K562 (cell line): ENCODE data around the gene ALOX5. TPM values are rescaled to one million over a fixed set of nuclear protein-coding genes. Genes with fewer than 3 reads are reported as not detected.

Source experiments
- ATAC-seq: fragments of 200-7000 bp; cut with Tn5 transposase; 3 replicates; pipeline ENCODE4 v1.9.1; 2020; ENCODE audit warnings: moderate library complexity
- BruUV-seq: library from RNA; stranded (reverse); fragments of 400-500 nt; replicated peaks from 2 replicates; lab custom pipeline; 2021; lab: Mats Ljungman, UMichigan
- CTCF ChIA-PET: fragments of 300-600 bp; formaldehyde crosslinking; extraction: SDS; loops from one replicate; lab custom pipeline; 2021; ENCODE audit warnings: low intra/inter-chr PET ratio; lab: Yijun Ruan, JAX
- POLR2A ChIA-PET: fragments of 300-600, 350-650 bp; sonication (Branson Sonifier 250); formaldehyde crosslinking; extraction: SDS; loops from one replicate; lab custom pipeline; 2021; ENCODE audit warnings: antibody characterized with exemption, inconsistent platforms; lab: Yijun Ruan, JAX
- DNase-seq, 4 experiments: peaks; one replicate each; pipeline versions ENCODE4 v3.0.0 to v3.0.0-alpha.2; 2011 to 2018; ENCODE audit warnings: low spot score in 3 of 4, mixed read lengths in 3 of 4; ENCODE audit errors: extremely low read depth in 1 of 4
- FAIRE-seq: peaks from 2 replicates; lab custom pipeline; 2011; peaks lifted over from hg19 to GRCh38; lab: Jason Lieb, UNC
- H2AFZ ChIP-seq: 2 replicates; pipeline ENCODE4 v1.6.0; 2011; ENCODE audit warnings: low read depth, low read length, control low read depth, inconsistent platforms
- H3K27ac ChIP-seq: fragments of 200-600 bp; 3 replicates; pipeline ENCODE4 v1.8.0; 2011; ENCODE audit warnings: low read depth, mild to moderate bottlenecking, control low read depth, inconsistent platforms, low read length, moderate library complexity, mixed read lengths; ENCODE audit errors: extremely low read depth
- H3K27me3 ChIP-seq, 2 experiments: fragments of 300-600 bp in 1 of 2; 2 replicates in 1 of 2; 3 replicates in 1 of 2; pipeline versions ENCODE4 v1.6.0 to v1.8.0; 2011; ENCODE audit warnings: inconsistent platforms in 2 of 2, low read length in 2 of 2, mild to moderate bottlenecking in 1 of 2, mixed read lengths in 1 of 2, moderate library complexity in 1 of 2; ENCODE audit not compliant: control insufficient read depth in 2 of 2, insufficient read depth in 2 of 2
- H3K36me3 ChIP-seq: fragments of 300-600 bp; 3 replicates; pipeline ENCODE4 v1.8.0; 2011; ENCODE audit warnings: mild to moderate bottlenecking, low read length, inconsistent platforms; ENCODE audit not compliant: control insufficient read depth, insufficient read depth
- H3K4me1 ChIP-seq, 2 experiments: fragments of 200-600 bp in 1 of 2; replicated peaks in 1 of 2; 2 replicates in 1 of 2; 3 replicates in 1 of 2; pipeline versions ENCODE4 v1.5.1 to v1.8.0; 2011; ENCODE audit warnings: inconsistent platforms in 2 of 2, low read length in 2 of 2, mild to moderate bottlenecking in 1 of 2, mixed read lengths in 1 of 2, moderate library complexity in 1 of 2; ENCODE audit not compliant: control insufficient read depth in 2 of 2, insufficient read depth in 2 of 2
- H3K4me2 ChIP-seq: 2 replicates; pipeline ENCODE4 v1.6.1; 2011; ENCODE audit warnings: low read length, control low read depth, inconsistent platforms, mixed read lengths; ENCODE audit not compliant: insufficient read depth
- H3K4me3 ChIP-seq: fragments of 200-600 bp; sonication (generic), shearing (Covaris generic); 2 replicates; pipeline ENCODE4 v1.5.1; 2016; ENCODE audit warnings: control low read depth, inconsistent platforms
- H3K79me2 ChIP-seq: fragments of 200-600 bp; 3 replicates; pipeline ENCODE4 v1.8.0; 2011; ENCODE audit warnings: low read length, inconsistent platforms; ENCODE audit not compliant: control insufficient read depth, insufficient read depth
- H3K9ac ChIP-seq, 2 experiments: 2 replicates each; pipeline versions ENCODE4 v1.6.0 to v1.6.1; 2011; ENCODE audit warnings: low read depth in 2 of 2, low read length in 2 of 2, control low read depth in 1 of 2, inconsistent platforms in 1 of 2, mild to moderate bottlenecking in 1 of 2, mixed read lengths in 1 of 2; ENCODE audit not compliant: insufficient read depth in 1 of 2
- H3K9me1 ChIP-seq: one replicate; pipeline ENCODE4 v1.6.0; 2011; ENCODE audit warnings: inconsistent platforms, mild to moderate bottlenecking, low read length, moderate library complexity; ENCODE audit not compliant: control insufficient read depth, insufficient read depth
- H3K9me3 ChIP-seq: replicated peaks from 2 replicates; pipeline ENCODE4 v1.5.1; 2011; ENCODE audit warnings: low read depth, low read length, inconsistent platforms; ENCODE audit not compliant: control insufficient read depth, insufficient read depth
- H4K20me1 ChIP-seq: replicated peaks from 2 replicates; pipeline ENCODE4 v1.6.1; 2011; ENCODE audit warnings: low read length, inconsistent platforms, mixed read lengths; ENCODE audit not compliant: control insufficient read depth, insufficient read depth
- ATF3 ChIP-seq, 2 experiments: fragments of 450-650 bp in 1 of 2; sonication (generic) in 1 of 2; formaldehyde crosslinking in 1 of 2; IDR thresholded peaks in 1 of 2; conservative IDR thresholded peaks in 1 of 2; 2 replicates each; pipeline versions ENCODE4 v1.6.1 to v1.8.1; 2016 to 2023; ENCODE audit warnings: mild to moderate bottlenecking in 2 of 2, moderate library complexity in 2 of 2, inconsistent platforms in 1 of 2, missing genetic modification reagents in 1 of 2
- CREB1 ChIP-seq, 2 experiments: sonication (generic) in 1 of 2; formaldehyde crosslinking in 1 of 2; IDR thresholded peaks; 2 replicates each; pipeline versions ENCODE4 v1.6.1 to v1.8.0; 2012 to 2022; ENCODE audit warnings: inconsistent platforms in 1 of 2, mild to moderate bottlenecking in 1 of 2, missing genetic modification reagents in 1 of 2, moderate library complexity in 1 of 2
- SPI1 ChIP-seq: IDR thresholded peaks from 2 replicates; pipeline ENCODE4 v1.6.1; 2011; ENCODE audit warnings: low read depth, low read length, control low read depth, borderline replicate concordance
- WGBS: fragments of 100-300 bp; shearing (Covaris generic); methylation state at CpG from one replicate; pipeline ENCODE4 v1.1.6; 2016; ENCODE audit warnings: low coverage, mixed read lengths; ENCODE audit not compliant: insufficient coverage; ENCODE audit errors: missing lambda C conversion rate; 5-methylcytosine and 5-hydroxymethylcytosine counted together
- in situ Hi-C: fragments of 300-500 bp; cut with MboI; formaldehyde crosslinking; loops from 4 replicates; pipeline ENCODE4 v1.15.0; 2018; ENCODE audit warnings: inconsistent platforms, mixed read lengths
- intact Hi-C: fragments of 100-400 bp; cut with micrococcal nuclease; formaldehyde crosslinking; loops from 2 replicates; pipeline ENCODE4 v1.14.2; 2022
- polyA plus RNA-seq, 8 experiments: library from polyadenylated mRNA; depleted of rRNA in 4 of 8; stranded (reverse) in 5 of 8; unstranded in 3 of 8; fragments of >200 nt; fragmentation: Nextera tagmentation in 2 of 8; fragmentation: Illumina TruSeq in 1 of 8; extraction: Ambion mirVana in 2 of 8; extraction: Trizol in 1 of 8; gene quantifications; 2 replicates each; pipeline versions ENCODE4 v1.2.1 to v1.2.3, GENCODE V29; 2011 to 2014; ENCODE audit warnings: inconsistent platforms in 1 of 8, missing spikeins in 1 of 8
- total RNA-seq, 7 experiments: library from RNA; depleted of rRNA in 6 of 7; stranded (reverse); fragments of >200 nt in 6 of 7; fragmentation: Illumina TruSeq in 2 of 7; extraction: Trizol in 2 of 7; gene quantifications; 2 replicates each; pipeline versions ENCODE4 v1.2.1 to v1.2.3, GENCODE V29; 2011 to 2021; ENCODE audit warnings: low replicate concordance in 1 of 7

Gene ALOX5
- total and polyA plus RNA-seq, 9 of the 15 experiments (the other 6 are each of a cell fraction or from before 2014, with no cell fraction given), result 0.10 to 2.4 (median 1.4) TPM

GRCh38 chr10:45380903-45381620 lies 7.0 kb downstream of the ALOX5 start:
- FAIRE-seq, result no peak
- WGBS, result 25% methylated on average over 8 of the region's 8 CpGs

More at GRCh38 chr10:45380903-45381620, 7.0 kb downstream of the ALOX5 start:
- Histone ChIP-seq H2AFZ (no peak overlapping the region), H3K4me2 (no peak overlapping the region), H3K9me1 (no peaks in the 10 kb centered on the region), H3K4me3 (no peak overlapping the region), H3K36me3 (no peaks in the 10 kb centered on the region), H4K20me1 (no peaks in the 10 kb centered on the region), H3K9me3 (no peaks in the 10 kb centered on the region), H3K27me3 (peaks cover 5 to 33% of the 10 kb centered on the region in 2 experiments; a peak in 3 of 5 replicates), H3K27ac (no peak overlapping the region), H3K79me2 (no peaks in the 10 kb centered on the region), H3K9ac (peak overlapping the region in 1 of 2 experiments; percentile 10; a peak in 1 of 4 replicates), H3K4me1 (peaks cover 16 to 22% of the 10 kb centered on the region in 2 experiments)
- in situ Hi-C loops (no loop called here), intact Hi-C loops (no loop called here)
- ChIA-PET CTCF (no interaction called here), POLR2A (no interaction called here)
- ATAC-seq (no peak), DNase-seq (no peak)
- no TSS peak for BruUV-seq
- TF ChIP-seq ATF3 (IDR thresholded peaks at IDR 0.05) (peak; percentile 25; the same call in 1 of the 2 replicates), ATF3 (CRISPR knock-in tag; conservative IDR thresholded peaks at IDR 0.05) (no peak), CREB1 (IDR thresholded peaks at IDR 0.05) (no peak), CREB1 (CRISPR knock-in tag; IDR thresholded peaks at IDR 0.05) (no peak), SPI1 (peak; percentile 61; the same call in 1 of the 2 replicates)
